ENCODE measurements around the gene PPOX. TPM values are rescaled to one million over a fixed set of nuclear protein-coding genes. Genes with fewer than 3 reads are reported as not detected.

Gene PPOX
- total RNA-seq, 2 experiments from 2014 or later, result 33.6 to 40.7 TPM

DNA sequence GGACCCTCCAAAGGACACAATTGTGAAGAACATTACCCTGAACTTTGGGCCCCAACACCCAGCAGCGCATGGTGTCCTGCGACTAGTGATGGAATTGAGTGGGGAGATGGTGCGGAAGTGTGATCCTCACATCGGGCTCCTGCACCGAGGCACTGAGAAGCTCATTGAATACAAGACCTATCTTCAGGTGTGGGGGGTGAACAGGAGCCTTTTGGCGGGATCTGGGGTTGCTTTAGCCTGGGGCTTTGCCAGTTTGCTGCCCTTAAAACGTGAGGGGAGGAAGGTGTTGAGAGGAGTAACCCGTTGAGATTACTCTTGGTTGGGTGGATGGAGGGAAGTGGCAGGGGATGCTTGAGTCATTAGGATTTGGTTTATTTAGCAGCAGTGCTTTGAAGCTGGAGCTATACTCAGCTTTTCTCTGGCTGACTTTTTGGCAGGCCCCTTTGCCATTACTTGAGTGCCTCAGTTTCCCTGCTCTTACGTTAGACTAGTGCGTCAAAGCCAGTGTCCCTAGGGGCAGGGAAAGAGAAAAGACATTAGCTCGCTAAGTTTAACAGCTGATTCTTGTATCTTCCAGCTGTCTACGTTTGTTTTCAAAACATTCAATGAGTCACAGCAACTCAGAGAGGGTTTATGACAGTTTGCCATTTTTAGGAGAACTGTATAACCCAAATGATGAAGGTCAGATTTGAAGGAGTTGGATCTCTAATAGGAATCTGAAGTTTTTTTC lies 40.4 kb downstream of the PPOX start:
- Mint-ChIP-seq H3K27ac (peak overlapping the region; percentile 34), H3K4me1 (peaks cover 65% of the 10 kb centered on the region), H3K36me3 (ENCODE audit: low read depth) (peaks cover 61% of the 10 kb centered on the region), H3K4me3 (no peak overlapping the region), H3K27me3 (no peaks in the 10 kb centered on the region), H3K9me3 (no peaks in the 10 kb centered on the region)
- ChIA-PET POLR2A (no interaction called here), CTCF (interaction anchor here (1.0 to 2.0 kb wide), 6 partner anchors 14 to 233 kb away, joined by 3 to 11 read pairs (median 4); partner anchors contain the start of gene TOMM40L)
- no peak for DNase-seq

DNA sequence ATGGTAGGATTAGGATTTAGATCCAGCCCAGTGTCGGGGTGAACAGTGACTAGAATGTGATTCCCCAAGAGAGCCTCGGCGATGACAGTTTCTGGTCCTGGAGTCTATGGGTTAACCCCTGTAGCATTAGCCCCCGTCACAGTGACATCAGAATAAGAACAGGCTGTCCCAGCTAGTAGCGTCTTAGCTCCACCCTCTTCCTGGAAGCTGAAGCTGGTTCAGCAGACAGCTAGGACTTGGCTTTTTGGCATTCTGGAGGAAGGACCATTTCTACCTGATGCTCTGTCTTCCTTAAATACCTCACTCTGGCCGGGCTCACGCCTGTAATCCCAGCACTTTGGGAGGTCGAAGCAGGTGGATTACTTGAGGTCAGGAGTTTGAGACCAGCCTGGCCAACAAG lies 40.9 kb downstream of the PPOX start:
- ChIA-PET POLR2A (no interaction called here), CTCF (interaction anchor here (1.0 to 1.8 kb wide), 3 partner anchors 18 to 233 kb away, joined by 3 to 5 read pairs (median 4); partner anchors contain the start of gene TOMM40L)
- H3K27me3 Mint-ChIP-seq, result no peaks in the 10 kb centered on the region
- H3K27ac Mint-ChIP-seq, result no peak overlapping the region
- peaks cover 59% of the 10 kb centered on the region for H3K4me1 Mint-ChIP-seq
- no peak overlapping the region for H3K4me3 Mint-ChIP-seq
- peaks cover 65% of the 10 kb centered on the region for H3K36me3 Mint-ChIP-seq (ENCODE audit: low read depth)
- H3K9me3 Mint-ChIP-seq, result no peaks in the 10 kb centered on the region
- no peak for DNase-seq

DNA sequence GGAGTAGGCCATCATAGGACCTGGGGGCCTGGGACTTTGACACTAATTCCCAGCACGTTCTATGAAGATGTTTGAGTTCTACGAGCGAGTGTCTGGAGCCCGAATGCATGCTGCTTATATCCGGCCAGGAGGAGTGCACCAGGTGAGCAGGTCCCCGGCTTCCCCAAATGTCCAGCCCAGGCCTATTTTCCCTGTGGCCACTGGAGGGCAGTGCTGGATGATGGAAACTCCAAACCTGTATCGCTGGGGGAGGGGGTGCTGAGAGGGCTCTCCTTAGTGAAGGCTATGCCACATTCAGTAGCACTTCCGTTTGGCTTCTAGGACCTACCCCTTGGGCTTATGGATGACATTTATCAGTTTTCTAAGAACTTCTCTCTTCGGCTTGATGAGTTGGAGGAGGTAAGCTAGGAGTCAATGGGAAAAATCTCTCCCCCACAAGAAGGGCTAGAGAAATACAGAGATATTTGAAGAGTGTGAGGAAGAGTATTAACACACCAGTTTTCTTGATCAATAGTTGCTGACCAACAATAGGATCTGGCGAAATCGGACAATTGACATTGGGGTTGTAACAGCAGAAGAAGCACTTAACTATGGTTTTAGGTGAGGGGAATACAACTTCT lies 43.7 kb downstream of the PPOX start:
- H3K36me3 Mint-ChIP-seq (ENCODE audit: low read depth), result peaks cover 67% of the 10 kb centered on the region
- DNase-seq, result peak; percentile 79
- H3K4me1 Mint-ChIP-seq, result peaks cover 48% of the 10 kb centered on the region
- POLR2A ChIA-PET, result no interaction called here
- H3K9me3 Mint-ChIP-seq, result no peaks in the 10 kb centered on the region
- CTCF ChIA-PET, result interaction anchor here (0.6 to 4.0 kb wide), 7 partner anchors 8 to 310 kb away, joined by 3 to 21 read pairs (median 6); partner anchors contain the start of genes NDUFS2 and TOMM40L
- H3K27me3 Mint-ChIP-seq, result no peaks in the 10 kb centered on the region
- H3K27ac Mint-ChIP-seq, result no peak overlapping the region
- H3K4me3 Mint-ChIP-seq, result no peak overlapping the region

DNA sequence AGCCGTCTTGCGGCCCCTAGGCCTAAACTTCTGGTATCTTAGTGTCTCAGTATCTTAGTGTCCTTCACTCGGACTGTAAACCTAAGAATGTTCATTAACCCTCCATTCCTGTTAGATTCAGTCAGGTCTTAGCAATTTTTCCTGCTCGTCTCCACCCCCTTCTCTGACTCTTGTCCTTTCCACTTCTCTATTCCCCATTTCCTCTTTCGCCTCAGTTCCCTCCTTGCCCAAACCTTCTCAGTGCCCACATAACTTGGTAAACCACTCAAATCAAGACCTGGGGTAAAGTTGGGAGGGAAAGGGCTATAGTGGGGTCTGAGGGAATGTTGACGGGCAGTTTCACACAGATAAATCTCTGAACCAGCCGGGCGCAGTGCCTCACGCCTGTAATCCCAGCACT lies 48.1 kb downstream of the PPOX start:
- CTCF ChIA-PET, result no interaction called here
- POLR2A ChIA-PET, result no interaction called here

DNA sequence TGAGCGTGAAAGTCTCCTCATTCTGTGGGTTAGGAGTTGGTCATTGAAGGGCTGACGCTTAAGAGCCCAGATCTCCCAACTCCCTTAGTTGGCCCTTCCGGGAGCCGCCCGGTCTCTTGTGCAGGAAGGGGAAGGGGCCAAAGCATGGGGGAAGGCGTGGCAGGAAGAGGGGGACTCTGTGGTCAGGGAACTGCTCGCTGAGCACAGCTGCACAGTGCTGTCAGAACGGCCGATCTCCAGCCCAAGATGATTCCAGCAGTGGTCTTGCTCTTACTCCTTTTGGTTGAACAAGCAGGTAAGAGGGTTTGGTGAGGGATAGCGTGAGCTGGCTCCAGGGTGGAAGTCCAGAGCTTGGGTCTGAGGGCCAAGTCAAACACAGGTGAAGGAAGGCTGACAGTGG lies 48.9 kb downstream of the PPOX start, which contains the start of gene FCER1G:
TSS of gene FCER1G (plus strand) at position 220 of the 400 bp plus-strand sequence. CDS start at position 247, 27 bp downstream.
- peaks cover 44% of the 10 kb centered on the region for H3K36me3 Mint-ChIP-seq (ENCODE audit: low read depth)
- no peaks in the 10 kb centered on the region for H3K9me3 Mint-ChIP-seq
- peaks cover 45% of the 10 kb centered on the region for H3K4me1 Mint-ChIP-seq
- POLR2A ChIA-PET, result no interaction called here
- CTCF ChIA-PET, result interaction anchor here (0.7 to 2.3 kb wide), 5 partner anchors 10 to 168 kb away, joined by 3 to 23 read pairs (median 3); partner anchors contain the start of gene TOMM40L
- DNase-seq, result no peak
- H3K27ac Mint-ChIP-seq, result peak within 1 kb of the TSS; percentile 14
- no peaks in the 10 kb centered on the region for H3K27me3 Mint-ChIP-seq
- peak within 1 kb of the TSS; percentile 18 for H3K4me3 Mint-ChIP-seq

More for the DNA sequence above, 48.1 kb downstream of the PPOX start:
- Mint-ChIP-seq H3K4me1 (peaks cover 52% of the 10 kb centered on the region), H3K4me3 (no peak overlapping the region), H3K27ac (no peak overlapping the region), H3K36me3 (ENCODE audit: low read depth) (peaks cover 51% of the 10 kb centered on the region), H3K9me3 (no peaks in the 10 kb centered on the region), H3K27me3 (no peaks in the 10 kb centered on the region)
- no peak for DNase-seq

DNA sequence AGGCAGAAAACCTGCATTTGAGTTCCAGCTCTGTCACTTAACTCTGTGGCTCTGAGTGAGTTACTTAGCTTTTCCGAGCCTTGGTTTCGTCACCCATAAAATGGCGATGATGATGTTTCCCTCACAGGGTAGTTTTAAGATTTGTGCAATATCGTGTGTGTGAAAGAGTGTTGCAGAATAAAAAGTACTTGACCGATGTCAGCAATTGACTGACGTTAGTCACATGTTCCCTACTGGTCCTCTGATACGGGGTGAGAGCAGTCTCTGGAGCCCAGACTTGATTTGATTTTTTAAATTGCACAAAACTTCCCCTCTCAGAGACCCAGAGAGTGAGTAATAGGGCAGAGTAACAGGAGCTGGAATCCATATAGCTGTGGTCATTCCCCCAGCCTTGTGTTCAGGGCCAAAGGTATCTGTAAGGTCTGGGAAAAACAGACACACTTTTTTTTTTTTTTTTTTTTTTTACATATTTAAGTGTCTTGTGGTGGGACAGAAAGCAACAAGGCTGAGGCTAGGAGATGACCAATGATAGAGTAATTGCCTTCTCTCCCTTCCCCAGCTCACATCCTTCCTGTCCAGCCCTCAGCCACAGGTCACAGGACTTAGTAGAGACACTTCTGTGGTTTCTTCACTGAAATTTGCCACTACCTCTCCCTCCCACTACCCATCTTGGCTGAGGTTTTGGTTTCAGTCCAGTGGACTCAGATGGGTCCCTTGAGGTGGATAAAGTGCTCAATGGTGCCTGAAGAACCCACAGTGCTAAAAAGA lies 50.9 kb downstream of the PPOX start:
- POLR2A ChIA-PET, result no interaction called here
- H3K27me3 Mint-ChIP-seq, result no peaks in the 10 kb centered on the region
- H3K9me3 Mint-ChIP-seq, result no peaks in the 10 kb centered on the region
- CTCF ChIA-PET, result interaction anchor here (0.6 to 3.6 kb wide), 10 partner anchors 7 to 169 kb away, joined by 3 to 23 read pairs (median 4); partner anchors contain the start of genes ADAMTS4, NDUFS2 and TOMM40L
- DNase-seq, result no peak
- peaks cover 50% of the 10 kb centered on the region for H3K4me1 Mint-ChIP-seq
- H3K27ac Mint-ChIP-seq, result no peak overlapping the region
- peaks cover 30% of the 10 kb centered on the region for H3K36me3 Mint-ChIP-seq (ENCODE audit: low read depth)
- H3K4me3 Mint-ChIP-seq, result no peak overlapping the region

DNA sequence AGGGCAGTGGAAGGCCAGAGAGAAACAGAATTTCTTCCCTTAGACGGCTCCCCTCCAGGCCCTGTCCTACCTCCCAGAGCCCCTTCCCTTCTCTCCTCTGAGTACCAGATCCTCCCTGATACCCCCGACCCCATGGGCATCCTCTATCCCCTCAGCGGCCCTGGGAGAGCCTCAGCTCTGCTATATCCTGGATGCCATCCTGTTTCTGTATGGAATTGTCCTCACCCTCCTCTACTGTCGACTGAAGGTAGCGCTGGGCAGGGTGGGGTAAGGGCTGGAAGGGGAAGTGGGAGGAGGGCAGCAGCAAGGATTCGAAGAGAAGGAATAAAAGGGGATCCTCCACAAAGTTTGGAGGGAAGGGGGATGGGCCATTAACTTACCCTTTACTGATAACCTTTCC lies 51.6 kb downstream of the PPOX start:
- no peak for DNase-seq
- POLR2A ChIA-PET, result no interaction called here
- peaks cover 50% of the 10 kb centered on the region for H3K4me1 Mint-ChIP-seq
- CTCF ChIA-PET, result interaction anchor here (1.1 to 3.6 kb wide), 3 partner anchors 8 to 31 kb away, joined by 3 to 21 read pairs (median 3); no protein-coding TSS in a partner anchor
- H3K36me3 Mint-ChIP-seq (ENCODE audit: low read depth), result peaks cover 24% of the 10 kb centered on the region
- no peaks in the 10 kb centered on the region for H3K9me3 Mint-ChIP-seq
- no peak overlapping the region for H3K4me3 Mint-ChIP-seq
- no peaks in the 10 kb centered on the region for H3K27me3 Mint-ChIP-seq
- peak overlapping the region; percentile 82 for H3K27ac Mint-ChIP-seq

DNA sequence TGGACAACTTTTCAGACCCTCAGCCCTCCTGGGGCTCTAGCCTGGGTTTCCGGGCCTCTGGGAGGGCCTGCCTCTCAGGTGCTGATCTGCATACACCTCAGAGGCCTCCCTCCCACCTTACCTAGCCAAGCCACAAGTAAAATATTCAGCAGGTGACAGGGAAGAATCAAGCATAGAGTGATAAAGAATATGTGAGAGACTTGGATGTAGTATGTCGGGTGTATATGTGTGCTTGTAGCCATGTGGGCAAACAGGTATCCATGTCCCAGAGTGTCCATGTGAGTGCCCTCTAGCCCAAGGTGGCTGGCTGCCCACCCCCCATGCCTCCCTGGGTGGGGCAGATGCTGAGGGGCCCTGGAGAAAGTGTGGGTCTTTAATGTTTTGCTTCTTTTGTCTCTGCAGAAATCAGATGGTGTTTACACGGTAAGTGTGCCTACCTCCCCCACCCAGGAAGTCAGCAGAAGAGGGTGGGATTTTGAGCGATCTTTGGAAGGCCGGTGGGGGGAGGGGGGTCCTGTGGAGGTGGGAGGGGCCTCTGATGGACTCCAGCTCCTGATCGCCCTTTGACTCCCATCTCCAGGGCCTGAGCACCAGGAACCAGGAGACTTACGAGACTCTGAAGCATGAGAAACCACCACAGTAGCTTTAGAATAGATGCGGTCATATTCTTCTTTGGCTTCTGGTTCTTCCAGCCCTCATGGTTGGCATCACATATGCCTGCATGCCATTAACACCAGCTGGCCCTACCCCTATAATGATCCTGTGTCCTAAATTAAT lies 52.3 kb downstream of the PPOX start:
- CTCF ChIA-PET, result interaction anchor here (1.1 to 3.6 kb wide), 6 partner anchors 9 to 164 kb away, joined by 3 to 21 read pairs (median 4); partner anchors contain the start of gene NDUFS2
- peaks cover 50% of the 10 kb centered on the region for H3K4me1 Mint-ChIP-seq
- peak overlapping the region; percentile 82 for H3K27ac Mint-ChIP-seq

DNA sequence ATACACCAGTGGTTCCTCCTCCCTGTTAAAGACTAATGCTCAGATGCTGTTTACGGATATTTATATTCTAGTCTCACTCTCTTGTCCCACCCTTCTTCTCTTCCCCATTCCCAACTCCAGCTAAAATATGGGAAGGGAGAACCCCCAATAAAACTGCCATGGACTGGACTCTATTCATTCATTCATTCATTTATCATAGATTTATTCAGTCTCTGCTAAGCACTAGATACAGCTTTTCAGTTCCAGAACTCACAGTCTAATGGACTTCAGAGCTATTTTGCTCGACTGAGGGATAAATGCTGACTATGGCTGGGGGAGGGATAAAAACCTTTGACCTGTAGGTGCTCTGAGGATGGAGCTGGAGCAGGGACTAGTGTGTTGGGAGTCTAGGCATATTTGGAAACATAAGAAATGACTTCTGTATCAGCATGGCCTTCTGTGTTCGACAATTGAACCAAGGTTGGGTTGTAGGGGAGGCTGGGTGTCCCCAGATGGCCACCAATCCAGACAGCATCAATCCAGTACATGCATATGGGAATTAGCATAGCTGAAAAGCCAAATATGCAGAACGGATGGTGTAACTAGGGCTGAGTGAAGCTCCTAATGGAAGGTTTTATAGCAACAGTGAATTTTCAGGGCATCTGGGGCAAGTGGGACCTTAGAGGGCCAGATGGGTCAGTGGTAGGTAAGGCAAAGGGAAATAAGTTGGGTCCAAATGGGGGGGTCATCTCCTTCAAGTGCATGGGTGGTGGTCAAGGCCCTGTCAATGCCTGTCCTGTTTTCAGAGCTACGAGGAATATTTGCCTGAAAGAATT lies 53.1 kb downstream of the PPOX start:
- H3K9me3 Mint-ChIP-seq, result no peaks in the 10 kb centered on the region
- H3K36me3 Mint-ChIP-seq (ENCODE audit: low read depth), result peaks cover 10% of the 10 kb centered on the region
- no peaks in the 10 kb centered on the region for H3K27me3 Mint-ChIP-seq
- no peak overlapping the region for H3K4me3 Mint-ChIP-seq
- POLR2A ChIA-PET, result no interaction called here
- H3K4me1 Mint-ChIP-seq, result peaks cover 46% of the 10 kb centered on the region
- H3K27ac Mint-ChIP-seq, result no peak overlapping the region
- DNase-seq, result no peak
- CTCF ChIA-PET, result interaction anchor here (1.0 to 3.6 kb wide), 8 partner anchors 10 to 163 kb away, joined by 3 to 21 read pairs (median 4); partner anchors contain the start of genes NDUFS2, NIT1 and PFDN2

More for the DNA sequence above, 52.3 kb downstream of the PPOX start:
- POLR2A ChIA-PET, result no interaction called here
- no peak for DNase-seq
- no peaks in the 10 kb centered on the region for H3K9me3 Mint-ChIP-seq
- no peaks in the 10 kb centered on the region for H3K27me3 Mint-ChIP-seq
- no peak overlapping the region for H3K4me3 Mint-ChIP-seq
- H3K36me3 Mint-ChIP-seq (ENCODE audit: low read depth), result peaks cover 17% of the 10 kb centered on the region

DNA sequence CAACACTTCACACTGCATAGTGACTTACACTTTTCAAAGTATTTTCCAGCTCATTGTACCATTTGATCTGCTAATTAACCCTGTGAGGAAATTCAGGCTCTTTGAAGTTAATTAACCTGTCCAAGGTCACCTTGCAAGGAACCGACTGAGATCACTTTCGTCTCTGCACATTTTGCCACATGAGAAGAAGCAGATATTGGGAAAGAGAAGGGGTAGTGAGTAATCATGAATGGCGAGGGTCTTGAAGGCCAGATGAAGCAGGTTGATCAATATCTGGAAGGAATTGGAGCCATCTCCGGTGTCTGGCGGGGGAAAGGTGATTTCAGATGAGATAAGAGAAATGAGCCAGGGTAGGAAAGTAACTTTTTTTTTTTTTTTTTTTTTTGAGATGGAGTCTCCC lies 53.8 kb downstream of the PPOX start:
- POLR2A ChIA-PET, result no interaction called here
- peaks cover 5% of the 10 kb centered on the region for H3K36me3 Mint-ChIP-seq (ENCODE audit: low read depth)
- CTCF ChIA-PET, result interaction anchor here (1.0 to 3.6 kb wide), 9 partner anchors 10 to 162 kb away, joined by 3 to 21 read pairs (median 4); partner anchors contain the start of genes NDUFS2, NIT1 and PFDN2

More for the DNA sequence above, 53.8 kb downstream of the PPOX start:
- no peak overlapping the region for H3K4me3 Mint-ChIP-seq
- no peak overlapping the region for H3K27ac Mint-ChIP-seq
- peaks cover 44% of the 10 kb centered on the region for H3K4me1 Mint-ChIP-seq
- no peaks in the 10 kb centered on the region for H3K9me3 Mint-ChIP-seq
- no peaks in the 10 kb centered on the region for H3K27me3 Mint-ChIP-seq
- no peak for DNase-seq
